Parathyroid adenoma (tissue), 2 donors: ENCODE results near the gene ADORA2A.

Source experiments
- H2AFZ ChIP-seq: fragments of 300-600 bp; sonication (generic); one replicate; pipeline ENCODE4 v1.7.0; 2017; ENCODE audit warnings: antibody characterized with exemption, mild to moderate bottlenecking
- H3K27ac ChIP-seq: fragments of 300-600 bp; sonication (generic); one replicate; pipeline ENCODE4 v1.7.0; 2017
- H3K27me3 ChIP-seq: fragments of 300-600 bp; sonication (generic); one replicate; pipeline ENCODE4 v1.7.0; 2017; ENCODE audit warnings: low read length; ENCODE audit not compliant: control insufficient read depth, insufficient read depth
- H3K36me3 ChIP-seq: fragments of 300-600 bp; sonication (generic); one replicate; pipeline ENCODE4 v1.7.0; 2017; ENCODE audit warnings: low read length; ENCODE audit not compliant: control insufficient read depth, insufficient read depth
- H3K4me1 ChIP-seq: fragments of 300-600 bp; sonication (generic); one replicate; pipeline ENCODE4 v1.7.0; 2017; ENCODE audit warnings: control low read depth
- H3K4me2 ChIP-seq: fragments of 300-600 bp; sonication (generic); one replicate; pipeline ENCODE4 v1.7.0; 2017; ENCODE audit warnings: low read length
- H3K4me3 ChIP-seq: fragments of 300-600 bp; sonication (generic); one replicate; pipeline ENCODE4 v1.7.0; 2017; ENCODE audit warnings: low read depth, low read length
- H3K79me2 ChIP-seq: fragments of 300-600 bp; sonication (generic); one replicate; pipeline ENCODE4 v1.7.0; 2017; ENCODE audit warnings: control low read depth
- H3K9ac ChIP-seq: fragments of 300-600 bp; sonication (generic); one replicate; pipeline ENCODE4 v1.7.0; 2017; ENCODE audit warnings: mild to moderate bottlenecking
- H3K9me3 ChIP-seq: fragments of 300-600 bp; sonication (generic); one replicate; pipeline ENCODE4 v1.7.0; 2017; ENCODE audit warnings: low read length; ENCODE audit not compliant: control insufficient read depth
- TF ChIP-seq, protein P1 (sequence below): fragments of 300-600 bp; sonication (generic); IDR thresholded peaks from one replicate; pipeline ENCODE4 v1.7.0; 2017; ENCODE audit warnings: antibody characterized with exemption, mild to moderate bottlenecking
- donor health status: primary hyperparathyroidism.

ADORA2A gene

DNA sequence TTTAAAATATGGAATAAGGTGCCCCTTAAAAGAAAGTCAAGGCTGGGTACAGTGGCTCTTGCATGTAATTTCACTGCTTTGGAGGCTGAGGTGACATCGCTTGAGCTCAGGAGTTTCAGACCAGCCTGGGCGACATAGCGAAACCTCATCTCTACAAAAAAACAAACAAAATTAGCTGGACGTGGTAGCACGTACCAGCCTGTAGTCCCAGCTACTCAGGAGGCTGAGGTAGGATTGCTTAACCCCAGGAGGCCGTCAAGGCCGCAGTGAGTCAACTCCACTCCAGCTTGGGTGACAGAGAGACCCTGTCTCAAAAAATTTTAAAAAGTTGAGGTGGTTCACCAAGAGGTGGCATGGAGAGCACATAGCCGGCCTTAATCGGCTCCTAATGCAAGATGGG lies 17.7 kb upstream of the ADORA2A start:
- Histone ChIP-seq H3K27me3 (no peaks in the 10 kb centered on the region), H3K4me1 (peaks cover 2% of the 10 kb centered on the region), H3K4me3 (no peak overlapping the region), H3K27ac (no peak overlapping the region), H3K4me2 (no peak overlapping the region), H3K9me3 (no peaks in the 10 kb centered on the region), H3K9ac (no peak overlapping the region), H3K79me2 (no peaks in the 10 kb centered on the region), H3K36me3 (no peaks in the 10 kb centered on the region), H2AFZ (no peak overlapping the region)
- TF ChIP-seq, protein P1, sequence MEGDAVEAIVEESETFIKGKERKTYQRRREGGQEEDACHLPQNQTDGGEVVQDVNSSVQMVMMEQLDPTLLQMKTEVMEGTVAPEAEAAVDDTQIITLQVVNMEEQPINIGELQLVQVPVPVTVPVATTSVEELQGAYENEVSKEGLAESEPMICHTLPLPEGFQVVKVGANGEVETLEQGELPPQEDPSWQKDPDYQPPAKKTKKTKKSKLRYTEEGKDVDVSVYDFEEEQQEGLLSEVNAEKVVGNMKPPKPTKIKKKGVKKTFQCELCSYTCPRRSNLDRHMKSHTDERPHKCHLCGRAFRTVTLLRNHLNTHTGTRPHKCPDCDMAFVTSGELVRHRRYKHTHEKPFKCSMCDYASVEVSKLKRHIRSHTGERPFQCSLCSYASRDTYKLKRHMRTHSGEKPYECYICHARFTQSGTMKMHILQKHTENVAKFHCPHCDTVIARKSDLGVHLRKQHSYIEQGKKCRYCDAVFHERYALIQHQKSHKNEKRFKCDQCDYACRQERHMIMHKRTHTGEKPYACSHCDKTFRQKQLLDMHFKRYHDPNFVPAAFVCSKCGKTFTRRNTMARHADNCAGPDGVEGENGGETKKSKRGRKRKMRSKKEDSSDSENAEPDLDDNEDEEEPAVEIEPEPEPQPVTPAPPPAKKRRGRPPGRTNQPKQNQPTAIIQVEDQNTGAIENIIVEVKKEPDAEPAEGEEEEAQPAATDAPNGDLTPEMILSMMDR, result no peak

DNA sequence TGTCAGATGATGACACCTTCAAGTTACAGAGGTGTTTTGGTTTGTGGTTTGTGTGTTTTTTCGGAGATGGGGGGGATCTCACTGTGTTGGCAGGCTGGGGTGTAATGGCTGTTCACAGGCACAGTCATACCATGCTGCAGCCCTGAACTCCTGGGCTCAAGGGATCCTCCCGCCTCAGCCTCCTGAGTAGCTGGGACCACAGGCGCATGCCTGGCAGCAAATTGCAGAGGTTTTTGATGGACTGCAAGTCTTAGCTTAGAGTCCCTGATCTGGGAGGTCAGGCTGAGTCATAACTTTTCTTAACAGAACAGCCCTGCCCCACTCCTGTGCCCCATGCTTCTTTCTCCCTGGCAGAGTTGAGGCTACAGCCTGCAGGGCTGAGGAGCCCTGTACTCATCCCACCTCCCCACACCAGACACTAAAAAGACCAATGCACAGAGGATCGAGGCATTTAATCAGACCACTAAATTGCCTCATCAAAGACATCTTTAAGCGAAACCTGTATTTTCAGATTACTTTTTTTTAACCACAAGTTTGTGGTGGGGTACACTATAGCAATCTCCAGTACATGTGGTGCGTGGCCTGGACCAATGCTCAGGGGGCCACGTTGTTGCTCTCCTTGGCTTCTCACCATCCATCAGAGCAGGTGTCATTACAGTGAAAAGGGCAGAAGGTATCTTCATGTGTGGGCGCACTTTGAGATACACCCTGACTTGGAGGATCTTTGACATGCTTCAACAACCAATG lies 17.1 kb upstream of the ADORA2A start:
- H3K27ac ChIP-seq, result no peak overlapping the region
- no peaks in the 10 kb centered on the region for H3K9me3 ChIP-seq
- no peak overlapping the region for H2AFZ ChIP-seq
- TF ChIP-seq, protein P1, result no peak
- no peak overlapping the region for H3K4me3 ChIP-seq
- H3K27me3 ChIP-seq, result no peaks in the 10 kb centered on the region
- no peaks in the 10 kb centered on the region for H3K79me2 ChIP-seq
- H3K4me1 ChIP-seq, result peaks cover 2% of the 10 kb centered on the region
- H3K36me3 ChIP-seq, result no peaks in the 10 kb centered on the region
- no peak overlapping the region for H3K9ac ChIP-seq
- no peak overlapping the region for H3K4me2 ChIP-seq

- Histone ChIP-seq H3K79me2 (no peaks in the 10 kb centered on the region), H3K9ac (no peak overlapping the region), H3K4me1 (peaks cover 2% of the 10 kb centered on the region), H3K27ac (no peak overlapping the region), H3K4me3 (no peak overlapping the region), H2AFZ (no peak overlapping the region), H3K27me3 (no peaks in the 10 kb centered on the region), H3K4me2 (no peak overlapping the region), H3K9me3 (no peaks in the 10 kb centered on the region), H3K36me3 (no peaks in the 10 kb centered on the region)
- TF ChIP-seq, protein P1, result no peak
Observed at GRCh38 chr22:24411256-24412004, 16.0 kb upstream of the ADORA2A start.

DNA sequence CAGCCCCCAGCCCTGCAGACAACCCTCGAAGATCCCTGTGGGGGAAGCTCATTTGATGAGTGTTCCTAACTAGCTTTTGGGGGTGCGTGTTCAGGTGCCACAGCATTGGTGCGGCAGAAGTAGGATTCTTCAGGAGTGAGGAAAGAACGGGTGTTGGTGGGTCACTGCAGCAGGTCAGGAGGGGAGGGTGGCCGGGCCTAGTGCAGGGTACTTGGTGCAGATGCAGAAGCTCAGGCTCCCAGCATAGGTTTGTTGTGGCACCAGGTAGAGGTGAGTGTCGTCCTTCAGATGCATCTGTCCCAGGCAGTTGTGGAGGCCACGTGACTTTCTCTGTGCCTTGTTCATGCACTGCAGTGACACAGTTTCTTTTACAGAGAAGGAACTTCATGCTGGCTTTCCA lies 15.1 kb upstream of the ADORA2A start:
- Histone ChIP-seq H3K27ac (no peak overlapping the region), H3K27me3 (no peaks in the 10 kb centered on the region), H3K9me3 (no peaks in the 10 kb centered on the region), H3K4me2 (no peak overlapping the region), H2AFZ (no peak overlapping the region), H3K4me3 (no peak overlapping the region), H3K79me2 (no peaks in the 10 kb centered on the region), H3K36me3 (no peaks in the 10 kb centered on the region), H3K4me1 (peaks cover 2% of the 10 kb centered on the region), H3K9ac (no peak overlapping the region)
- TF ChIP-seq, protein P1, result no peak
